Endometrium (tissue), 2 donors: ENCODE data around the gene AHNAK.
"Not testable (repeated sequence)": the region's sequence is repeated elsewhere in the genome, so short reads cannot be mapped to it uniquely, and the experiment has no call there.

Source experiments
- FAIRE-seq: peaks from 2 replicates; lab custom pipeline; 2012; peaks lifted over from hg19 to GRCh38; lab: Jason Lieb, UNC
- donor health status: control.
- donor health status: control.

AHNAK gene

GRCh38 chr11:62546244-62546928 lies at the start of gene AHNAK:
Gene AHNAK (minus strand): TSS chr11:62546806. CDS start chr11:62536098, 10,708 bp downstream.
- no peak for FAIRE-seq

- no peak for FAIRE-seq
Observed at GRCh38 chr11:62595124-62595523, 48.5 kb upstream of the AHNAK start.

GRCh38 chr11:62593434-62594044 lies 46.9 kb upstream of the AHNAK start:
- no peak for FAIRE-seq

GRCh38 chr11:62592989-62593421 lies 46.4 kb upstream of the AHNAK start:
- FAIRE-seq = no peak

GRCh38 chr11:62592146-62592815 lies 45.7 kb upstream of the AHNAK start:
- no peak for FAIRE-seq

GRCh38 chr11:62591448-62592145 lies 45.0 kb upstream of the AHNAK start, which contains the start of gene TUT1:
Gene TUT1 (minus strand): TSS chr11:62591523. CDS start chr11:62591485, 38 bp downstream.
- peak; percentile 95 for FAIRE-seq

- no peak for FAIRE-seq
Observed at GRCh38 chr11:62588966-62589637, 42.5 kb upstream of the AHNAK start.

GRCh38 chr11:62585356-62585755 lies 38.8 kb upstream of the AHNAK start:
- not testable (repeated sequence) for FAIRE-seq

GRCh38 chr11:62581735-62582134 lies 35.1 kb upstream of the AHNAK start:
- FAIRE-seq = not testable (repeated sequence)

- FAIRE-seq = no peak
Observed at GRCh38 chr11:62580959-62581715, 34.5 kb upstream of the AHNAK start.

GRCh38 chr11:62579252-62579651 lies 32.6 kb upstream of the AHNAK start:
- FAIRE-seq = no peak

- FAIRE-seq = no peak
Observed at GRCh38 chr11:62578541-62578940, 31.9 kb upstream of the AHNAK start.

GRCh38 chr11:62577046-62577714 lies 30.6 kb upstream of the AHNAK start:
- no peak for FAIRE-seq

GRCh38 chr11:62575837-62576236 lies 29.2 kb upstream of the AHNAK start:
- no peak for FAIRE-seq

- no peak for FAIRE-seq
Observed at GRCh38 chr11:62575156-62575555, 28.6 kb upstream of the AHNAK start.

GRCh38 chr11:62574363-62575071 lies 27.9 kb upstream of the AHNAK start:
- FAIRE-seq = no peak

GRCh38 chr11:62573592-62574362 lies 27.2 kb upstream of the AHNAK start, which contains the start of gene EEF1G:
Gene EEF1G (minus strand): TSS chr11:62573891. CDS start chr11:62573842, 49 bp downstream.
- FAIRE-seq = peak; percentile 89

- no peak for FAIRE-seq
Observed at GRCh38 chr11:62573006-62573591, 26.5 kb upstream of the AHNAK start.

GRCh38 chr11:62572431-62572830 lies 25.8 kb upstream of the AHNAK start:
- no peak for FAIRE-seq
